Stimulated activated CD8-positive, alpha-beta memory T cell treated with anti-CD3 and anti-CD28 coated beads, Interleukin-15, amount 100 ng/mL, for 1 hour (primary cell): Measurements from ENCODE around the gene GAS1.

Experiments used
- DNase-seq: peaks from one replicate; pipeline ENCODE4 v3.0.0-alpha.2; 2020; ENCODE audit warnings: low read depth

GAS1 gene

GRCh38 chr9:86947146-86948073 is at the start of gene GAS1:
TSS of gene GAS1 (minus strand) at chr9:86947506. CDS start at chr9:86946779, 727 bp downstream.
- DNase-seq, result peak; percentile 24

GRCh38 chr9:86994231-86994630 is 46.9 kb upstream of the GAS1 start:
- DNase-seq, result no peak

GRCh38 chr9:86993830-86994229 is 46.5 kb upstream of the GAS1 start:
- no peak for DNase-seq

- no peak for DNase-seq
Measured at GRCh38 chr9:86991077-86991476, 43.8 kb upstream of the GAS1 start.

- DNase-seq, result no peak
Measured at GRCh38 chr9:86990290-86990689, 43.0 kb upstream of the GAS1 start.

GRCh38 chr9:86987900-86988299 is 40.6 kb upstream of the GAS1 start:
- DNase-seq, result no peak

GRCh38 chr9:86985132-86985647 is 37.9 kb upstream of the GAS1 start:
- DNase-seq, result no peak

GRCh38 chr9:86983620-86984259 is 36.4 kb upstream of the GAS1 start:
- no peak for DNase-seq

GRCh38 chr9:86983249-86983619 is 35.9 kb upstream of the GAS1 start:
- DNase-seq, result no peak

- DNase-seq, result no peak
Measured at GRCh38 chr9:86980802-86981201, 33.5 kb upstream of the GAS1 start.

GRCh38 chr9:86979657-86980056 is 32.4 kb upstream of the GAS1 start:
- no peak for DNase-seq

- no peak for DNase-seq
Measured at GRCh38 chr9:86978922-86979474, 31.7 kb upstream of the GAS1 start.

- DNase-seq, result no peak
Measured at GRCh38 chr9:86978413-86978812, 31.1 kb upstream of the GAS1 start.

- DNase-seq, result no peak
Measured at GRCh38 chr9:86977205-86977835, 30.0 kb upstream of the GAS1 start.

GRCh38 chr9:86975606-86976005 is 28.3 kb upstream of the GAS1 start:
- DNase-seq, result no peak

- DNase-seq, result no peak
Measured at GRCh38 chr9:86975036-86975435, 27.7 kb upstream of the GAS1 start.

- DNase-seq, result no peak
Measured at GRCh38 chr9:86974421-86974820, 27.1 kb upstream of the GAS1 start.

GRCh38 chr9:86971742-86972141 is 24.4 kb upstream of the GAS1 start:
- DNase-seq, result no peak

GRCh38 chr9:86968258-86968920 is 21.1 kb upstream of the GAS1 start:
- DNase-seq, result no peak

- no peak for DNase-seq
Measured at GRCh38 chr9:86966852-86967511, 19.7 kb upstream of the GAS1 start.

- DNase-seq, result no peak
Measured at GRCh38 chr9:86965636-86966395, 18.5 kb upstream of the GAS1 start.
